GM12872 (cell line): ENCODE results near the gene CFL1.

Source experiments
- CTCF ChIP-seq: IDR thresholded peaks from 3 replicates; pipeline ENCODE4 v1.5.1; 2011; ENCODE audit warnings: low read depth, mild to moderate bottlenecking, low read length, moderate library complexity; ENCODE audit not compliant: insufficient read depth

Gene CFL1

GRCh38 chr11:65851083-65851579, 6.8 kb downstream of the CFL1 start:
- peak; percentile 72 for TF ChIP-seq CTCF

GRCh38 chr11:65850217-65851082, 7.5 kb downstream of the CFL1 start:
- TF ChIP-seq CTCF: no peak

- no peak for TF ChIP-seq CTCF
Observed at GRCh38 chr11:65849771-65850216, 8.2 kb downstream of the CFL1 start.

- TF ChIP-seq CTCF: no peak
Observed at GRCh38 chr11:65849366-65849765, 8.6 kb downstream of the CFL1 start.

GRCh38 chr11:65847746-65848145, 10.2 kb downstream of the CFL1 start:
- TF ChIP-seq CTCF: no peak

- no peak for TF ChIP-seq CTCF
Observed at GRCh38 chr11:65844231-65844872, 13.6 kb downstream of the CFL1 start.

- no peak for TF ChIP-seq CTCF
Observed at GRCh38 chr11:65843811-65844210, 14.2 kb downstream of the CFL1 start.
